GM12878 (cell line): ENCODE measurements around the gene MTFMT. TPM values are rescaled to one million over a fixed set of nuclear protein-coding genes. Genes with fewer than 3 reads are reported as not detected.

Experiments used
- E2F8 ChIP-seq: fragments of 450-650 bp; IDR thresholded peaks from 2 replicates; pipeline ENCODE4 v1.6.1; 2018; ENCODE audit warnings: mild to moderate bottlenecking, low read depth, moderate library complexity; ENCODE audit not compliant: partially characterized antibody
- NKRF ChIP-seq: fragments of 450-650 bp; conservative IDR thresholded peaks from 2 replicates; pipeline ENCODE4 v1.6.1; 2017; ENCODE audit warnings: mild to moderate bottlenecking, moderate library complexity
- RELB ChIP-seq: fragments of 450-650 bp; IDR thresholded peaks from 2 replicates; pipeline ENCODE4 v1.6.1; 2017; ENCODE audit warnings: low read depth, mild to moderate bottlenecking, moderate library complexity
- ZNF24 ChIP-seq: fragments of 450-650 bp; IDR thresholded peaks from 2 replicates; pipeline ENCODE4 v1.6.1; 2017; ENCODE audit warnings: antibody characterized with exemption, mild to moderate bottlenecking
- polyA plus RNA-seq, 11 experiments: library from polyadenylated mRNA; depleted of rRNA in 4 of 11; unstranded in 6 of 11; stranded (reverse) in 5 of 11; fragments of >200 nt; fragmentation: Nextera tagmentation in 4 of 11; fragmentation: Illumina TruSeq in 1 of 11; extraction: Ambion mirVana in 4 of 11; extraction: Trizol in 1 of 11; gene quantifications; 1 replicate in 1 of 11; 2 replicates in 10 of 11; pipeline versions ENCODE4 v1.2.1 to v1.2.3, GENCODE V29; 2011 to 2016; ENCODE audit warnings: inconsistent platforms in 2 of 11, missing spikeins in 2 of 11, low read depth in 1 of 11
- total RNA-seq, 4 experiments: library from RNA; depleted of rRNA in 3 of 4; stranded (reverse); fragments of >200 nt in 3 of 4; fragmentation: Illumina TruSeq in 1 of 4; extraction: Trizol in 1 of 4; gene quantifications; 2 replicates each; pipeline versions ENCODE4 v1.2.1 to v1.2.3, GENCODE V29; 2013 to 2021

MTFMT gene
- total and polyA plus RNA-seq, 10 of the 15 experiments (the other 5 are each of a cell fraction or from before 2014, with no cell fraction given), result 1.7 to 29.8 (median 17.4) TPM

GRCh38 chr15:64989416-64990167, 39.8 kb downstream of the MTFMT start, which contains the start of gene SPG21 (continued):
- TF ChIP-seq NKRF, result peak; percentile 97
- peak; percentile 2 for TF ChIP-seq RELB
- no peak for TF ChIP-seq E2F8
- TF ChIP-seq ZNF24, result 0 out of 2 replicates have a peak, but pooled peaks have one; percentile 48
